Activated gamma-delta T cell treated with Interleukin-2 at 50 U/mL for 16 hours (primary cell): ENCODE measurements around the gene CIB2.

Source experiments
- DNase-seq: peaks from one replicate; pipeline ENCODE4 v3.0.0-alpha.2; 2020

The CIB2 gene

DNA sequence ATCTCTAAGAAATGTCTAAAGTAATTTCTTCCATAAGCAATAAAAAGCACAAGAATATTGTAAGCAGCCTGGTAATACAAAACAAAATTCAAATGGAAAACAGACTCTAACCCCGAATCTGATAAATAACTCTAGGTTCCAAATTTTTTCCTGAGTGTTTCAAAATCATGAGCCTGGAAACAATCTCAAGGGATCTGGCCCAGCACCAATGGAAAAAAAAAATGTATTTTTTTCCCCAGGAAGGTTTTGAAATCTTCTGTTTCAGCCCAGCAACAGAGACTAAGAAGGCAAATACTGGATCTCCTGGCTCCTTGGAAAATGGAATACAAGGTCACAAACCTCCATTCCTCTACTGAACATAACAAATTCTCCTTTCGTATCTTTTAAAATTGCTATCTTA is 66.7 kb downstream of the CIB2 start:
- DNase-seq: no peak

DNA sequence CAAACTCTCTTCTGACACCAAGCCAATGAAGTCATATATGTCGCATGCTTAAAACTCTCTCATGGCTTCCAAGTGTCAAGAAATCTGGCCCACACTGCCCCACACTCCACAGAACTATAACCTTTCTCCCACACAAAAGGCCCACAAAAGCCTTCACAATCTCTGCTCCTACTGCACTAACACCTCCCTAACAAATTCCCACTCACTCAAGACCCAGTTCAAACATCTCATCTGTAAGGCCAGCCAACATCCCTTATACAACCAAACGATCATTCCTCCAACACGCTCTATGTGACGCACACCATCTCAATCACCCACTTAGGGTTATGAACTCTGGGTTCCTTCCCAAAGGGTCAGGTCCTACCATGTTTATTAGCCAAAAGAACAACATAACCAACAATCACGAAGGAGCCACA is 67.3 kb downstream of the CIB2 start:
- no peak for DNase-seq

DNA sequence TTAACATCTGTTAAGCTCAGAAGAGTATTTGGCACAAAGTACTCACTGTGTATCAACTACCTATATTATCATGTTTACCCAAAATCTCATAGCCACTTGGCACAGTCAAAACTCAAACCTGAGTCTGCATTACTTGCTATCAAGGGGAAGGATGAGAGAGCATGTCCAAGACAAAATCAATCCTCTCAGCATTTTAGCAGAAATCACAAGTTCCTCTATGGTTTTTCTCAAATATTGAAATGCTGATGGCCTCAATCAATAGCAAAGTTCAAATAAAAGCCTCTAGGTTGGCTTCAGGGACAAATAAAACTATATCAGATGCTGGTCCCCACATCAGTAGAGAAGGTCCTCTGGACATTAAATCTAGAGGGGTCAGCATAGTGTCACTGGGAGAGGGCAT is 68.0 kb downstream of the CIB2 start:
- no peak for DNase-seq

- DNase-seq: no peak
These were observed 69.2 kb downstream of the CIB2 start for GRCh38 chr15:78061963-78062427.

DNA sequence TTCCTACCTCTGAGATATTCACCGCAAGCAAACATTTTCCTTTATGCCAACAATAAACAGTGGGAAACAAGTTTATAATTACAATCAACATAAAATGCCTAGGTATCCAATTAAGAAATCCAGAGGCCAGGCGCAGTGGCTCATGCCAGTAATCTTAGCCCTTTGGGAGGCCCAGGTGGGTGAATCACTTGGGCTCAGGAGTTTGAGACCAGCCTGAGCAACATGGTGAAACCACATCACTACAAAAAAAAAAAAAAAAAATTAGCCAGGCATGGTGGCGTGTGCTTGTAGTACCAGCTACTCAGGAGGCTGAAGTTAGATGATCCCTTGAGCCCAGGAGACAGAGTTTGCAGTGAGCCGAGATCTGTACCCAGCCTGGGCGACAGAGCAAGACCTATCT is 71.0 kb downstream of the CIB2 start:
- DNase-seq: no peak

DNA sequence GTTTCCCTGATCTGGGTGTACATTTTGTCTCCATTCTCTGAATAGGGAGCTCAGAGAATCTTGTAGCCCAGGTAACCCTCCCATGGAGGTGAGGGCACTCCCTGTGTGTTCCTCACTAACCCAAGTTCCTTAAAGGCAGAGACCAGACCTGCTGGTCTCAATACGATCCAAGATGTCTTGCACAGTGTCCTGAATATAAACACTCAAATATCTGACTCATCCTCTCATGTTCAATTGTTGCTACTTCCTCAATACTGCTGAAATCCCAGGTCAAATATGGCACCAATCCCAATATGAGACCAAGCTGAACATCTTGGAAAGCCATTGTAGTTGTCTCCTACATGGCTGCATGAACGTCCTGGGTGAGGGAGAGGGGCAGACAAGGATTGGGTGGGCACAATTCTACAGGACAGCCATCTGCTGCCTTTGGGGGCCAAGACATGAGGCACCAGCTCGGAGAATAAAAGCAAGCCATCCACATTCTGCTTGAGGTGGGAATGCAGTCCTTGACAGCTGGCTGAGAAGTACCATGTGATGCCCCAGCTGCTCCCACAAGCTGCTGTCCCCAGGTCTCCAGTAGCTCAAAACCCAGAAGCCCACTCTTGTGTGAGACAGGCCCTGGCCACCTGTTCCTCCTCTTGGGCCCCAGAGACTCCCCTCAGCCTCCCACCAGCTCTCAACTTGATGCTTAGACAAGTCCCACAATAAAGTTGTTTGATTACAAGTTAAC is 72.0 kb downstream of the CIB2 start:
- DNase-seq: no peak

DNA sequence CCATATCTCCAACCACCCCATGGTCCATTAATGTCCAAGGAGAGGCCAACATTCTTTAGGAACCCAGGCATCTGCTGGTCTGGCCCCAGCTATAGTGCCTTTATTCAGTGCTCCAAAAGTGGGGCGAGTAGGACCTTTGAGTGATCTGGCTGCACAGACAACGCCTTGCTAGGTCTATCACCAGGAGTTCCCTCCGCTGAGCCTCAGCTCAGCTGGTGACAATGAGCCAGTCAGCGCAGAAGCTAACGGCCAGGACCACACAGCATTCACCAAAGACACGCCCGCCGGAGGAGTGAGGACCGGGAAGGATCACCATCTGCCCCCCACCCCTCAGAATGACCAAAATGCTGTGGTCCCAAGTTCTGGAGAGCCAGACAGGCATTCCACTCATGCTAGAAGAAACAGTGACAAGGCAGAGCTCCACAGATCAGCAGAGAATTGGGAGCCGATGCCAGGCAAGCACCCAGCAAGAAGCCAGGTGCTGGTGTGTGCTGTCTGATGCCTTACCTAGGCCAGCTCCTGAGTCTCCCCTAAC is 72.8 kb downstream of the CIB2 start:
- no peak for DNase-seq

DNA sequence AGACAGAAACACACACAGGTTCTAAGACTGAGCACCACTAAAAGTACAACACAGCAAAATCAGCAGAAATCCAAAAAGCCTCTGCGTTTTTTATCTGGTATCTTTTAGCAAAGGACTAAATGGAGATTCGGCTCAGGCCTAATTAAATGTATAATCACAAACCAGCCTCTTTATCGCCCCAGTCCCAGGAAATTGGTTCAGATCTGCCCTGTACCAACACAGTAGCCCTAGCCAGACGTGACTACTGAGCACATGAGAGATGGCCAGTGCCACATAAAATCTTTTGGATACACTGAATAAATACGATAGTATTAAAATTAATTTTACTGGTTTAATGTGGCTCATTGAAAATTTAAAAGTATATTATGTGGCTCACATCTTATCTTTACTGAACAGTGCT is 73.4 kb downstream of the CIB2 start:
- DNase-seq: no peak

GRCh38 chr15:78056714-78057269 is 74.5 kb downstream of the CIB2 start:
- no peak for DNase-seq

GRCh38 chr15:78055919-78056713 is 75.1 kb downstream of the CIB2 start:
- no peak for DNase-seq

DNA sequence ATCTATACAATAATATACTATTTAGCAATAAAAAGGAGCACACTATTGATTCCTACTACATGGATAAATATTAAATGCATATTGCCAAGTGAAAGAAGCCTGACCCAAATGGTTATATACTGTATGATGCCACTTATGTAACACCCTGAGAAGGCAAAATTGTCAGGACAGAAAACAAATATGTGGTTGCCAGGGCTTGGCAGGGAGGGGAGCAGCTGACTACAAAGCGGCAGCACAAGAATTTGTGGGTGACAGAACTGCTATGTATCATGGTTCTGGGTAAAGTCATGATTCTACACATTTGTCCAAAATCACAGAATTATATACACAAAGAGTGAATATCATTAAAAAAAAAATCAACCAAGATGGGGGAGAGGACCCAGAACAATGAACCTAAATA is 76.3 kb downstream of the CIB2 start:
- DNase-seq: no peak
